DLD1 (cell line): ENCODE results near the gene CD300E.

Experiments
- in situ Hi-C: cut with HindIII; loops from 2 replicates; pipeline ENCODE4 v1.10.0; 2017; ENCODE audit warnings: low sequenced_read_pairs

CD300E gene

DNA sequence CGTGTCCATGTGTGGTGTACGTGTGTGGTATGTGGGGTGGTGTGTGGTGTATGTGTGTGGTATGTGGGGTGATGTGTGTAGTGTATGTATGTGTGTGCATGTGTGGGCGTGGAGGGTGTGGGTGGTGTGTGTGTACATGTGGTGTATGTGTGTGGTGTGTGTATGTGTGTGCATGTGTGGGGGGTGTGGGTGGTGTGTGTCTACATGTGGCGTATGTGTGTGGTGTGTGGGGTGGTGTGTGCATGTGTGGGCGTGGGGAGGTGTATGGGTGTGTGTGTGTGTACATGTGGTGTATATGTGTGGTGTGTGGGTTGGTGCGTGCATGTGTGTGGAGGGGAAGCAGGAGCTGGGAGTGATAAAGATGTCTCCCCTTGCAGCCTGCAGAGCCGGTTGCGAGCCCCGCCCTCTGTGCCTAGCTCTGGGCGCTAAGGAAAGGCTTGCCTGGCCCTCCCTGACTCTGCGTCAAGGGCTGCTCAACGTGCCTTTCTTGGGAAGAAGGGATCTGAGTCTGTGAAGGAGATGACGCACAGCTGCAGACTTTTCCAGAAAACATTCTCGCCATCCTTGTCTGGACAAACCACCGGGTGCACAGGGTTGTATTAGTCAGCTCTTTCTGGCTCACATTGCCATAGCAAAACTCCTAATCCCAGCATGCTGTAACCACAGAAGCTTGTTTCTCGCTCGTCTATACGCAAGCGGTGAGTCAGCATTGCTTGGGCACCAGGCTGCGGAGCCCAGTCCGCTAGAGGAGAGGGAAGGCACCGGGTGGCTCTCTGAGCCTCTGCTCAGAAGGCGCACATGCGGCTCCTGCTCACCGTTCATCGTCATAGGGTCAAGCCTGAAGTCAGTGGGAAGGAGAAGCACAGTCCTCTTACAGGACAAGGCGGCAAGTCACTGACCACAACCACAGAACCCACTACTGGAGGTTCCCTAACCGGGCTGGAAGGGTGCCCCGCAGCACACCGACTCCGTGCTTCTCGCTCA, 54.2 kb downstream of the CD300E start:
- in situ Hi-C loops: no loop called here

DNA sequence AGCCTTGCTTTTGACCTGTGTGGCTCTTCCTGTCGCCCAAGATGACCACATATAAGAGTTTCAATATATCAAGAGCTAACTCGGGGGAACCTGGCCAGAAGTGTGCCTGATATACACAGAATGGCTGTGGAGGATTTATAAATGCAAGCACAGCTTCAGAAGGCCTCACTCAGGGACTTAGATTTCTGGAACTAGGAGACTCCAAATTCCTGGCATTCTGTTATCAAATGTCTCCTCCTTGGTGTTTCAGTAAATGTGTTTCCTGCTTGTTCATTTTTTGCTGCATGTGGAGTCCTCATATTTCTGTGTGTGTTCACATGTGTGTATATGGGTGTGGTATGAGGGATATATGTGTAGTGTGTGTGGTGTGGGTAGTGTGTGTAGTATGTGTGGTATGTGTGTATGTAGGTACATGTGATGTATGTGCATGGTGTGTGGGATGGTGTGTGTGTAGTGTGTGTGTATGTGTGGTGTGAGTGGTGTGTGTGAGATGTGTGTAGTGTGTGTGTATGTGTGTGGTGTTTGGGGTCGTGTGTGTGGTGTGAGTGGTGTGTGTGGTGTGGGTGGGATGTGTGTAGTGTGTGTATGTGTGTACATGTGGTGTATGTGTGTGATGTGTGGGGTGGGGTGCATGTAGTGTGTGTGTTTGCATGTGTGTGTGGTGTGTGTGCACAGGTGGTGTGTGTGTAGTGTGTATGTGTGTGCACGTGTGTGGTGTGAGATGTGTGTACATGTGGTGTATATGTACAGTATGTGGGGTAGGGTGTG, 55.2 kb downstream of the CD300E start:
- in situ Hi-C loops: no loop called here

DNA sequence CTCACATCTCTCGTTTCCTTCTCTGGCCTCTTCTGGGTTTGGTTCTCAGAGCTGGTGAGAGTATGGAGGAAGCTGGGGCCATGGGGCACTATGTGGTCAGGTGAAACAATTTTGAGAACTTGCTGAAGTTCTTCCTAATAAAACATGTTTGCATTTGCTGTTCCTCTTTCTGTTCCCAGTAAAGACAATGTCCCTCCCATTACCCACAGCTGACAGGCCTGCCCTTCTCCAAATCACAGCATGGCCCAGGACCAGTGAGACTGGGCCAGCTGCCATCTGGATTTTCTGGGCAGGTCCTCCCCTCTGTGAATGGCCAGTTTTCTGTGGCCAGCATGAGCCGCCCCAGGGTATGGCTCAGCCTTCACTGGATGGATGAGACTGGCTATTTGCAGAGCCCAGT, 56.1 kb downstream of the CD300E start, which contains the start of gene CD300H:
Gene CD300H (minus strand): TSS at position 113 of the 400 bp plus-strand sequence.
- in situ Hi-C loops: no loop called here

DNA sequence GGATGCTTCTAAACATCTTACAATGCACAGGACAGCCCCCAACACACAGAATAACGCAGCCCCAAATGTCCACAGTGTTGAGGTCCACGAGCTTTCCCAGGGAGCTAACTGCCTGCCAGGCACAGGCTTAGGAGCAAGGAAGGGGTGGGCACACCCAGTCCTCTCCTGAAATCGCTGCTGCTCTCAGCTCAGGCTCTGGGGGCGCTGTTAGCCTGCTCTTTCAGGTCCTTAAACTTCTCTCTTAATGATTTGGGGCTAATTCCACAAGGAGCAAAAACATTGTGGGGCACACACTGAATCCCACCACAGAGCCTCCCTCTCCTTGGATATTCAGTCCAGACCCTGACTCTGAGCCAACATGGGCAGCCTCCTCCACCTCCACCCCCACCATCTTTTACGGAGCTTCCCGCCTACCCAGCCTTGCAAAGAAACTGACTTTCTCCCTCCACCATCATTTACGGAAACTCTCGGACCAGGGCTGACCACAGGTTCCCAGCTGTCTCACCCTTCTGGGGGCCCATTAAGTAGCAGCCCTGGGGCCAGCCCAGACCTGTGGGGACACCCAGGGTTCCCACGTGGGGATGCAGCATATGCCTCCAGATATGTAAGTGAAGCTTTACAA, 57.3 kb downstream of the CD300E start:
- in situ Hi-C loops: no loop called here

DNA sequence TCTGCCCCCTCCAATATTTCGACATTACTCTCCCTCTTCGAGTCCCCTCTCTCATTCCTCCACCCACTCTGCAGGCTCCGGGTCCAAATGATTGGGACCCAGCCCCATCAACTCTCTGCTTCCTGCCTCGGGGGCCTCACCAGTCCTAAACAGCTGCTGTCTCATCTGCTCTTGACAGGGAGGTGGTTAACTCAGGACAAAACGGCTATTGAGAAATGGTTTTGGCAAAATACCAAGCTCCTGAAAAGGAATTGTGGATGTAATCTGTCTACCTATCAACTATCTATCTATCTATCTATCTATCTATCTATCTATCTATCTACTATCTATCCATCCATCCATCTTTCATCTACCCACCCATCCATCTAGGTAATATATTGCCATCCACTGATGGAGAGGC, 58.4 kb downstream of the CD300E start:
- in situ Hi-C loops: no loop called here

DNA sequence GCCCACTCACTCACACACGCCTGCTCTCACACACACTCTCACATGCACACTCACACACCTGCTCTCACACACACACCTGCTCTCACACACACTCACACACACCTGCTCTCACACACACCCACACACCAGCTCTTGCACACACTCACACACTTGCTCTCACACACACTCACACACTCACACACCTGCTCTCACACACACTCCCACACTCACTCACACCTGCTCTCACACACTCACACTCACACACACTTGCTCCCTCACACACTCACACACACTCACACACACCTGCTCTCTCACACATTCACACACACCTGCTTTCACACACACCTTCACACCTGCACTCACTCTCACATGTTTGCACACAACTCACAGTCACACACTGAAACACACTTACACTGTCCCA, 60.2 kb downstream of the CD300E start:
- in situ Hi-C loops: no loop called here

DNA sequence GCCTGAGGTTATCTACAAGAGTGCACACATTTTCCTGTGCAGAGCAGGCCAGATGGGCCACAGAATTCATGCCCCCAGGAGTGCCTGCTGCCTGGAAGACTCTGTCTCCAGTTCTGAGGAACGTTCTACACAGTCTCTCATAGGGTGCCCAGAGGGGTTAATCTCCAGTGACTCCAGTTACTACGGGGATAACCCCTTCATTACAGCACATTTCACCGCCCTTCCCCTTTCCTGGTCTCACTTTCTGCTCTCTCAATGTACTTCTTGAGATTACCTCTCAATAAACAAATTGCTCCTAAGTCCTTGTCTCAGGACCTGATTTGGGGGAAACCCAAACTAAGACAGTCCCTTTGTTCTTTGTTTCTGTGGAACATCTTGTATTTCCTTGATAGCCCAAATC, 62.0 kb downstream of the CD300E start:
- in situ Hi-C loops: no loop called here
